ENCODE data around the gene FAM234B.

The FAM234B gene

GRCh38 chr12:13004986-13005385, 39.2 kb upstream of the FAM234B start:
- Histone ChIP-seq H3K4me1 (ENCODE audit: insufficient read depth, low read length) (peaks cover 8% of the 10 kb centered on the region), H3K9ac (ENCODE audit: low read depth, low read length) (no peak overlapping the region), H3K9me3 (ENCODE audit: control insufficient read depth, insufficient read depth, low read length) (no peaks in the 10 kb centered on the region), H3K36me3 (ENCODE audit: insufficient read depth, low read length) (no peaks in the 10 kb centered on the region)

- Histone ChIP-seq H3K9me3 (ENCODE audit: control insufficient read depth, insufficient read depth, low read length) (no peaks in the 10 kb centered on the region), H3K36me3 (ENCODE audit: insufficient read depth, low read length) (no peaks in the 10 kb centered on the region), H3K9ac (ENCODE audit: low read depth, low read length) (no peak overlapping the region), H3K4me1 (ENCODE audit: insufficient read depth, low read length) (peaks cover 8% of the 10 kb centered on the region)
These were observed 38.5 kb upstream of the FAM234B start for GRCh38 chr12:13005649-13006048.

- Histone ChIP-seq H3K36me3 (ENCODE audit: insufficient read depth, low read length) (no peaks in the 10 kb centered on the region), H3K4me1 (ENCODE audit: insufficient read depth, low read length) (peaks cover 8% of the 10 kb centered on the region; the same call in 1 of the 2 replicates), H3K9me3 (ENCODE audit: control insufficient read depth, insufficient read depth, low read length) (no peaks in the 10 kb centered on the region), H3K9ac (ENCODE audit: low read depth, low read length) (no peak overlapping the region)
These were observed 36.5 kb upstream of the FAM234B start for GRCh38 chr12:13007496-13008233.

- Histone ChIP-seq H3K9me3 (ENCODE audit: control insufficient read depth, insufficient read depth, low read length) (no peaks in the 10 kb centered on the region), H3K4me1 (ENCODE audit: insufficient read depth, low read length) (peaks cover 8% of the 10 kb centered on the region; the same call in 1 of the 2 replicates), H3K9ac (ENCODE audit: low read depth, low read length) (no peak overlapping the region), H3K36me3 (ENCODE audit: insufficient read depth, low read length) (no peaks in the 10 kb centered on the region)
These were observed 35.3 kb upstream of the FAM234B start for GRCh38 chr12:13008741-13009380.

GRCh38 chr12:13011098-13011497, 33.1 kb upstream of the FAM234B start:
- H3K36me3 ChIP-seq (ENCODE audit: insufficient read depth, low read length), result no peaks in the 10 kb centered on the region
- H3K9me3 ChIP-seq (ENCODE audit: control insufficient read depth, insufficient read depth, low read length), result no peaks in the 10 kb centered on the region

GRCh38 chr12:13022851-13023271, 21.3 kb upstream of the FAM234B start:
- Histone ChIP-seq H3K4me1 (ENCODE audit: insufficient read depth, low read length) (no peaks in the 10 kb centered on the region), H3K9me3 (ENCODE audit: control insufficient read depth, insufficient read depth, low read length) (no peaks in the 10 kb centered on the region), H3K9ac (ENCODE audit: low read depth, low read length) (no peak overlapping the region), H3K36me3 (ENCODE audit: insufficient read depth, low read length) (no peaks in the 10 kb centered on the region)

More at GRCh38 chr12:13011098-13011497, 33.1 kb upstream of the FAM234B start:
- Histone ChIP-seq H3K9ac (ENCODE audit: low read depth, low read length) (no peak overlapping the region), H3K4me1 (ENCODE audit: insufficient read depth, low read length) (peaks cover 6% of the 10 kb centered on the region; the same call in 1 of the 2 replicates)

- no peaks in the 10 kb centered on the region for H3K4me1 ChIP-seq (ENCODE audit: insufficient read depth, low read length)
- H3K9ac ChIP-seq (ENCODE audit: low read depth, low read length), result no peak overlapping the region
- no peaks in the 10 kb centered on the region for H3K36me3 ChIP-seq (ENCODE audit: insufficient read depth, low read length)
- no peaks in the 10 kb centered on the region for H3K9me3 ChIP-seq (ENCODE audit: control insufficient read depth, insufficient read depth, low read length)
These were observed 20.2 kb upstream of the FAM234B start for GRCh38 chr12:13023811-13024530.

- H3K4me1 ChIP-seq (ENCODE audit: insufficient read depth, low read length), result no peaks in the 10 kb centered on the region
- H3K9ac ChIP-seq (ENCODE audit: low read depth, low read length), result no peak overlapping the region
- no peaks in the 10 kb centered on the region for H3K9me3 ChIP-seq (ENCODE audit: control insufficient read depth, insufficient read depth, low read length)
- H3K36me3 ChIP-seq (ENCODE audit: insufficient read depth, low read length), result no peaks in the 10 kb centered on the region
These were observed 19.7 kb upstream of the FAM234B start for GRCh38 chr12:13024531-13024916.

GRCh38 chr12:13026286-13026685, 17.9 kb upstream of the FAM234B start:
- H3K9me3 ChIP-seq (ENCODE audit: control insufficient read depth, insufficient read depth, low read length), result no peaks in the 10 kb centered on the region
- H3K36me3 ChIP-seq (ENCODE audit: insufficient read depth, low read length), result no peaks in the 10 kb centered on the region
- no peaks in the 10 kb centered on the region for H3K4me1 ChIP-seq (ENCODE audit: insufficient read depth, low read length)
- H3K9ac ChIP-seq (ENCODE audit: low read depth, low read length), result no peak overlapping the region

GRCh38 chr12:13027032-13027431, 17.1 kb upstream of the FAM234B start:
- no peaks in the 10 kb centered on the region for H3K9me3 ChIP-seq (ENCODE audit: control insufficient read depth, insufficient read depth, low read length)
- no peak overlapping the region for H3K9ac ChIP-seq (ENCODE audit: low read depth, low read length)
- H3K4me1 ChIP-seq (ENCODE audit: insufficient read depth, low read length), result no peaks in the 10 kb centered on the region
- H3K36me3 ChIP-seq (ENCODE audit: insufficient read depth, low read length), result no peaks in the 10 kb centered on the region

GRCh38 chr12:13027508-13027907, 16.7 kb upstream of the FAM234B start:
- H3K4me1 ChIP-seq (ENCODE audit: insufficient read depth, low read length), result no peaks in the 10 kb centered on the region
- no peak overlapping the region for H3K9ac ChIP-seq (ENCODE audit: low read depth, low read length)
- H3K9me3 ChIP-seq (ENCODE audit: control insufficient read depth, insufficient read depth, low read length), result no peaks in the 10 kb centered on the region
- H3K36me3 ChIP-seq (ENCODE audit: insufficient read depth, low read length), result no peaks in the 10 kb centered on the region

- no peaks in the 10 kb centered on the region for H3K9me3 ChIP-seq (ENCODE audit: control insufficient read depth, insufficient read depth, low read length)
- no peak overlapping the region for H3K9ac ChIP-seq (ENCODE audit: low read depth, low read length)
- no peaks in the 10 kb centered on the region for H3K4me1 ChIP-seq (ENCODE audit: insufficient read depth, low read length)
- H3K36me3 ChIP-seq (ENCODE audit: insufficient read depth, low read length), result no peaks in the 10 kb centered on the region
These were observed 15.2 kb upstream of the FAM234B start for GRCh38 chr12:13028825-13029570.

GRCh38 chr12:13030541-13031291, 13.5 kb upstream of the FAM234B start:
- Histone ChIP-seq H3K36me3 (ENCODE audit: insufficient read depth, low read length) (no peaks in the 10 kb centered on the region), H3K4me1 (ENCODE audit: insufficient read depth, low read length) (no peaks in the 10 kb centered on the region), H3K9ac (ENCODE audit: low read depth, low read length) (no peak overlapping the region)

GRCh38 chr12:13032164-13032563, 12.0 kb upstream of the FAM234B start:
- Histone ChIP-seq H3K4me1 (ENCODE audit: insufficient read depth, low read length) (no peaks in the 10 kb centered on the region), H3K9ac (ENCODE audit: low read depth, low read length) (no peak overlapping the region), H3K36me3 (ENCODE audit: insufficient read depth, low read length) (no peaks in the 10 kb centered on the region), H3K9me3 (ENCODE audit: control insufficient read depth, insufficient read depth, low read length) (no peaks in the 10 kb centered on the region)

More at GRCh38 chr12:13030541-13031291, 13.5 kb upstream of the FAM234B start:
- no peaks in the 10 kb centered on the region for H3K9me3 ChIP-seq (ENCODE audit: control insufficient read depth, insufficient read depth, low read length)

Measured in ES-I3 (cell line).